GM23338 (cell line): ENCODE data around the gene DIP2C. TPM values are rescaled to one million over a fixed set of nuclear protein-coding genes. Genes with fewer than 3 reads are reported as not detected.

Experiments
- ATAC-seq: fragments of 200-7000 bp; cut with Tn5 transposase; 3 replicates; pipeline ENCODE4 v1.9.1; 2020
- DNase-seq: peaks from one replicate; pipeline ENCODE4 v3.0.0-alpha.2; 2015; ENCODE audit warnings: low spot score
- H2AFZ ChIP-seq: fragments of 200-600 bp; sonication (generic); 2 replicates; pipeline ENCODE4 v1.8.0; 2016; ENCODE audit warnings: antibody characterized with exemption, mild to moderate bottlenecking, moderate library complexity
- H3F3A ChIP-seq: fragments of 200-600 bp; sonication (generic); replicated peaks from 2 replicates; pipeline ENCODE4 v1.8.0; 2017; ENCODE audit warnings: antibody characterized with exemption, mixed run types, low read depth
- H3K27ac ChIP-seq: fragments of 200-600 bp; sonication (generic); 2 replicates; pipeline ENCODE4 v1.6.1; 2016; ENCODE audit warnings: low read depth
- H3K27me3 ChIP-seq: fragments of 200-600 bp; sonication (generic); 2 replicates; pipeline ENCODE4 v1.8.0; 2016; ENCODE audit warnings: mild to moderate bottlenecking, mixed run types, moderate library complexity; ENCODE audit not compliant: insufficient read depth
- H3K36me3 ChIP-seq: fragments of 200-600 bp; sonication (generic); 2 replicates; pipeline ENCODE4 v1.8.0; 2016; ENCODE audit warnings: mild to moderate bottlenecking; ENCODE audit not compliant: insufficient read depth
- H3K4me1 ChIP-seq: fragments of 200-600 bp; sonication (generic); 2 replicates; pipeline ENCODE4 v1.8.0; 2016; ENCODE audit warnings: mild to moderate bottlenecking, moderate library complexity; ENCODE audit not compliant: insufficient read depth
- H3K4me2 ChIP-seq: fragments of 200-600 bp; sonication (generic); 2 replicates; pipeline ENCODE4 v1.7.1; 2017; ENCODE audit warnings: mixed run types
- H3K4me3 ChIP-seq: fragments of 200-600 bp; sonication (generic); 2 replicates; pipeline ENCODE4 v1.6.1; 2016; ENCODE audit warnings: mixed run types
- H3K79me2 ChIP-seq: fragments of 200-600 bp; sonication (generic); replicated peaks from 2 replicates; pipeline ENCODE4 v1.8.0; 2017; ENCODE audit warnings: mild to moderate bottlenecking; ENCODE audit not compliant: insufficient read depth
- H3K9me2 ChIP-seq: fragments of 200-600 bp; sonication (generic); 2 replicates; pipeline ENCODE4 v1.8.0; 2017; ENCODE audit not compliant: insufficient read depth
- H4K20me1 ChIP-seq: fragments of 200-600 bp; sonication (generic); replicated peaks from 2 replicates; pipeline ENCODE4 v1.8.0; 2017; ENCODE audit warnings: mild to moderate bottlenecking; ENCODE audit not compliant: insufficient read depth
- H3K27ac Mint-ChIP-seq: 2 replicates; pipeline ENCODE4 v1.8.0; 2020; ENCODE audit warnings: inconsistent platforms, mild to moderate bottlenecking, moderate library complexity, mixed read lengths
- H3K27me3 Mint-ChIP-seq: 3 replicates; pipeline ENCODE4 v1.8.0; 2022; ENCODE audit warnings: low read depth, mild to moderate bottlenecking, moderate library complexity, mixed read lengths, inconsistent platforms; ENCODE audit not compliant: insufficient read depth, poor library complexity
- H3K36me3 Mint-ChIP-seq: 3 replicates; pipeline ENCODE4 v1.8.0; 2021; ENCODE audit warnings: low read depth, mild to moderate bottlenecking, inconsistent platforms, moderate library complexity, mixed read lengths
- H3K4me1 Mint-ChIP-seq: 3 replicates; pipeline ENCODE4 v1.8.0; 2020; ENCODE audit warnings: mild to moderate bottlenecking, inconsistent platforms, mixed read lengths
- H3K4me3 Mint-ChIP-seq: 3 replicates; pipeline ENCODE4 v1.8.0; 2021; ENCODE audit warnings: moderate library complexity, mild to moderate bottlenecking, inconsistent platforms, mixed read lengths
- H3K9me3 Mint-ChIP-seq: 3 replicates; pipeline ENCODE4 v1.8.0; 2020; ENCODE audit warnings: moderate library complexity, mild to moderate bottlenecking, inconsistent platforms, mixed read lengths
- EZH2 ChIP-seq: fragments of 200-600 bp; sonication (generic); IDR thresholded peaks from one replicate; pipeline ENCODE4 v1.8.0; 2017; ENCODE audit warnings: antibody characterized with exemption, mild to moderate bottlenecking, low read depth; ENCODE audit not compliant: unreplicated experiment
- JUNB ChIP-seq: IDR thresholded peaks from one replicate; pipeline ENCODE4 v1.6.1; 2016; ENCODE audit warnings: antibody characterized with exemption; ENCODE audit not compliant: unreplicated experiment
- POLR2AphosphoS5 ChIP-seq: IDR thresholded peaks from 2 replicates; pipeline ENCODE4 v1.6.1; 2016; ENCODE audit warnings: antibody characterized with exemption, low read depth
- STAT1 ChIP-seq: IDR thresholded peaks from one replicate; pipeline ENCODE4 v1.6.1; 2016; ENCODE audit warnings: antibody characterized with exemption; ENCODE audit not compliant: unreplicated experiment
- ZNF114 ChIP-seq: fragments of 250-450 bp; sonication (Bioruptor Pico); IDR thresholded peaks from 2 replicates; pipeline ENCODE4 v1.5.0; 2020; ENCODE audit warnings: mild to moderate bottlenecking, moderate library complexity
- ZNF331 ChIP-seq: fragments of 250-450 bp; sonication (Bioruptor Pico); IDR thresholded peaks from 2 replicates; pipeline ENCODE4 v1.5.0; 2020; ENCODE audit warnings: low read depth, mild to moderate bottlenecking, moderate library complexity
- ZNF462 ChIP-seq: fragments of 250-450 bp; sonication (Bioruptor Pico); IDR thresholded peaks from 2 replicates; pipeline ENCODE4 v1.5.0; 2020; ENCODE audit warnings: mild to moderate bottlenecking, moderate library complexity
- polyA plus RNA-seq: library from polyadenylated mRNA; unstranded; fragments of >200 nt; fragmentation: Nextera tagmentation; extraction: Ambion mirVana; gene quantifications from 2 replicates; pipeline ENCODE4 v1.2.1, GENCODE V29; 2016
- total RNA-seq: library from RNA; depleted of rRNA; stranded (reverse); fragments of >200 nt; shearing (Covaris generic); gene quantifications from 2 replicates; pipeline ENCODE4 v1.2.3, GENCODE V29; 2014
- TF ChIP-seq, protein P1 (sequence below): IDR thresholded peaks from 2 replicates; pipeline ENCODE4 v1.6.1; 2016; ENCODE audit warnings: antibody characterized with exemption

DIP2C gene
- total and polyA plus RNA-seq, 2 experiments from 2014 or later: 5.1 to 7.7 TPM

- H3K4me2 ChIP-seq: no peak overlapping the region
- H4K20me1 ChIP-seq: no peaks in the 10 kb centered on the region
- TF ChIP-seq EZH2 (no peak), ZNF114 (no peak), ZNF462 (CRISPR knock-in tag) (no peak)
- TF ChIP-seq, protein P1, sequence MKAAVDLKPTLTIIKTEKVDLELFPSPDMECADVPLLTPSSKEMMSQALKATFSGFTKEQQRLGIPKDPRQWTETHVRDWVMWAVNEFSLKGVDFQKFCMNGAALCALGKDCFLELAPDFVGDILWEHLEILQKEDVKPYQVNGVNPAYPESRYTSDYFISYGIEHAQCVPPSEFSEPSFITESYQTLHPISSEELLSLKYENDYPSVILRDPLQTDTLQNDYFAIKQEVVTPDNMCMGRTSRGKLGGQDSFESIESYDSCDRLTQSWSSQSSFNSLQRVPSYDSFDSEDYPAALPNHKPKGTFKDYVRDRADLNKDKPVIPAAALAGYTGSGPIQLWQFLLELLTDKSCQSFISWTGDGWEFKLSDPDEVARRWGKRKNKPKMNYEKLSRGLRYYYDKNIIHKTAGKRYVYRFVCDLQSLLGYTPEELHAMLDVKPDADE: no peak
- no peak overlapping the region for H2AFZ ChIP-seq
- Mint-ChIP-seq H3K4me3 (no peak overlapping the region), H3K9me3 (no peaks in the 10 kb centered on the region), H3K27me3 (peaks cover 8% of the 10 kb centered on the region), H3K4me1 (peaks cover 11% of the 10 kb centered on the region), H3K36me3 (peaks cover 4% of the 10 kb centered on the region), H3K27ac (peak overlapping the region; percentile 36; the same call in 1 of the 2 replicates)
- H3K79me2 ChIP-seq: no peaks in the 10 kb centered on the region
- no peaks in the 10 kb centered on the region for H3F3A ChIP-seq
- ATAC-seq (no peak), DNase-seq (no peak)
- H3K9me2 ChIP-seq: no peaks in the 10 kb centered on the region
- H3K4me3 ChIP-seq: no peak overlapping the region
- no peaks in the 10 kb centered on the region for H3K4me1 ChIP-seq
- H3K36me3 ChIP-seq: no peaks in the 10 kb centered on the region
- no peaks in the 10 kb centered on the region for H3K27me3 ChIP-seq
- no peak overlapping the region for H3K27ac ChIP-seq
These were observed 316.9 kb downstream of the DIP2C start for GRCh38 chr10:372566-372965.

DNA sequence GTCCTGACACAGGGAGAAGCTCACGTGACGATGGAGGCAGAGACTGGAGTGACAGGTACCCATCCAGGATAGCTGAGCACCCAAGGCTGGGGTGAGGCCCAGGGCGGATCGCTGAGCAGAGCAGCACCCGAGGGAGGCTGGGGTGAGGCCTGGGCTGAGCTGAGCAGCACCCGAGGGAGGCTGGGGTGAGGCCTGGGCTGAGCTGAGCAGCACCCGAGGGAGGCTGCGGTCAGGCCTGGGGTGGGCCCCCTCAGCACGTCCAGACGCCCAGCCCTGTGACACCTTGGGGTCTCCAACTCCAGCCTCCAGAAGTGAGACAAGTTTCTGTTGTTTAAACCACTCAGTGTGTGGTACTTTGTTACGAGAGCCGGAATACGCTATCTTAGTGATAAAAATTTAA lies 318.0 kb downstream of the DIP2C start:
- H3K36me3 Mint-ChIP-seq: peaks cover 4% of the 10 kb centered on the region
- Histone ChIP-seq H3K4me3 (no peak overlapping the region), H3F3A (no peaks in the 10 kb centered on the region), H3K36me3 (no peaks in the 10 kb centered on the region), H2AFZ (no peak overlapping the region), H3K79me2 (no peaks in the 10 kb centered on the region), H3K27ac (no peak overlapping the region), H4K20me1 (no peaks in the 10 kb centered on the region), H3K9me2 (no peaks in the 10 kb centered on the region), H3K4me1 (no peaks in the 10 kb centered on the region), H3K4me2 (no peak overlapping the region), H3K27me3 (no peaks in the 10 kb centered on the region)
- no peak overlapping the region for H3K27ac Mint-ChIP-seq
- H3K27me3 Mint-ChIP-seq: peaks cover 10% of the 10 kb centered on the region
- H3K4me3 Mint-ChIP-seq: no peak overlapping the region
- DNase-seq (no peak), ATAC-seq (no peak)
- no peaks in the 10 kb centered on the region for H3K9me3 Mint-ChIP-seq
- H3K4me1 Mint-ChIP-seq: peaks cover 11% of the 10 kb centered on the region
- no peak for TF ChIP-seq ZNF331
- TF ChIP-seq JUNB: no peak
- no peak for TF ChIP-seq STAT1
- TF ChIP-seq, protein P1: no peak
- TF ChIP-seq POLR2AphosphoS5: no peak
- no peak for TF ChIP-seq ZNF114
